Sigmoid colon (tissue), 7 donors: ENCODE data around the gene TCERG1L. TPM values are rescaled to one million over a fixed set of nuclear protein-coding genes. Genes with fewer than 3 reads are reported as not detected.

ENCODE experiments used
- DNase-seq: peaks from one replicate; pipeline ENCODE4 v3.0.0-alpha.2; 2019
- H3K27ac ChIP-seq, 4 donors: fragments of 200-600 bp; sonication (generic); one replicate each; pipeline ENCODE4 v1.5.1; 2016 to 2019; ENCODE audit warnings: mild to moderate bottlenecking in 1 of 4
- H3K27me3 ChIP-seq, 3 donors: fragments of 200-600 bp; sonication (generic); one replicate each; pipeline ENCODE4 v1.5.1; 2019; ENCODE audit warnings: mild to moderate bottlenecking in 1 of 3
- H3K36me3 ChIP-seq, 4 donors: fragments of 200-600 bp; sonication (generic); one replicate each; pipeline ENCODE4 v1.5.1; 2016 to 2019
- H3K4me1 ChIP-seq, 4 donors: fragments of 200-600 bp; sonication (generic); one replicate each; pipeline ENCODE4 v1.5.1; 2017 to 2019
- H3K4me3 ChIP-seq, 4 donors: fragments of 200-600 bp; sonication (generic); one replicate each; pipeline ENCODE4 v1.5.1; 2017 to 2019; ENCODE audit warnings: mild to moderate bottlenecking in 2 of 4, moderate library complexity in 1 of 4
- H3K9me3 ChIP-seq, 4 donors: fragments of 200-600 bp in 3 of 4; sonication (generic) in 3 of 4; one replicate each; pipeline versions ENCODE4 v1.5.1 to v1.6.1; 2013 to 2019
- CTCF ChIP-seq, 4 experiments: fragments of 450-650 bp in 3 of 4; fragments of 200-600 bp in 1 of 4; IDR thresholded peaks; one replicate each; pipeline ENCODE4 v1.5.1; 2016 to 2019; ENCODE audit warnings: antibody characterized with exemption in 4 of 4, mild to moderate bottlenecking in 3 of 4, moderate library complexity in 2 of 4
- EP300 ChIP-seq, 4 donors: sonication (generic); formaldehyde crosslinking; IDR thresholded peaks; one replicate each; pipeline ENCODE4 v1.6.1; 2017; ENCODE audit warnings: antibody characterized with exemption in 4 of 4
- POLR2A ChIP-seq, 2 donors: fragments of 450-650 bp; IDR thresholded peaks; one replicate each; pipeline ENCODE4 v1.6.1; 2016; ENCODE audit warnings: antibody characterized with exemption in 2 of 2, mild to moderate bottlenecking in 2 of 2, moderate library complexity in 2 of 2
- POLR2AphosphoS5 ChIP-seq, 4 donors: sonication (generic); formaldehyde crosslinking; IDR thresholded peaks; one replicate each; pipeline ENCODE4 v1.6.1; 2017; ENCODE audit warnings: antibody characterized with exemption in 4 of 4
- WGBS, 2 donors: extraction: QIAGEN DNeasy Blood & Tissue Kit; methylation state at CpG; one replicate each; pipeline ENCODE4 v1.1.7; 2013; 5-methylcytosine and 5-hydroxymethylcytosine counted together
- intact Hi-C: fragments of 100-400 bp; cut with DNase I; formaldehyde crosslinking; loops from one replicate; pipeline ENCODE4 v1.15.1; 2023
- polyA plus RNA-seq, 3 donors: library from polyadenylated mRNA; stranded (reverse); fragments of 200-250 nt; gene quantifications; one replicate each; pipeline ENCODE4 v1.2.3, GENCODE V29; 2013
- total RNA-seq, 4 donors: library from RNA; depleted of rRNA; stranded (reverse); fragments of >200 nt; gene quantifications; one replicate each; pipeline ENCODE4 v1.1.0, GENCODE V29; 2016
- donor health status: healthy with polysubstance abuse.
- donor health status: Bipolar disorder and iron deficiency.
- donor health status: healthy.

Gene TCERG1L
- total and polyA plus RNA-seq, 7 donors: under 0.01 to 0.55 (median 0.10) TPM; not detected in 4

- TF ChIP-seq EP300 (IDR thresholded peaks at IDR 0.05) (no peak), CTCF (IDR thresholded peaks at IDR 0.05) (no peak), POLR2AphosphoS5 (IDR thresholded peaks at IDR 0.05) (no peak), POLR2A (IDR thresholded peaks at IDR 0.05) (no peak)
- 82 to 89% methylated on average over 17 of the region's 17 CpGs for WGBS, 2 donors
- H3K27me3 ChIP-seq: no peaks in the 10 kb centered on the region
- H3K4me3 ChIP-seq: no peak overlapping the region
- DNase-seq: peak; percentile 57
- no peak overlapping the region for H3K27ac ChIP-seq
- H3K9me3 ChIP-seq: no peaks in the 10 kb centered on the region
- intact Hi-C loops: no loop called here
- H3K4me1 ChIP-seq: no peaks in the 10 kb centered on the region
- H3K36me3 ChIP-seq: no peaks in the 10 kb centered on the region
Observed at GRCh38 chr10:131260452-131261211, 50.9 kb downstream of the TCERG1L start.

GRCh38 chr10:131260031-131260430 lies 51.5 kb downstream of the TCERG1L start:
- intact Hi-C loops: no loop called here
- Histone ChIP-seq H3K9me3 (no peaks in the 10 kb centered on the region), H3K4me1 (no peaks in the 10 kb centered on the region), H3K27ac (no peak overlapping the region), H3K36me3 (no peaks in the 10 kb centered on the region), H3K4me3 (no peak overlapping the region), H3K27me3 (no peaks in the 10 kb centered on the region)
- peak; percentile 50 for DNase-seq
- 93 to 94% methylated on average over 32 of the region's 32 CpGs for WGBS, 2 donors
- no peak for TF ChIP-seq POLR2A (IDR thresholded peaks at IDR 0.05)
- TF ChIP-seq CTCF (IDR thresholded peaks at IDR 0.05): no peak
- no peak for TF ChIP-seq POLR2AphosphoS5 (IDR thresholded peaks at IDR 0.05)
- TF ChIP-seq EP300 (IDR thresholded peaks at IDR 0.05): no peak

DNA sequence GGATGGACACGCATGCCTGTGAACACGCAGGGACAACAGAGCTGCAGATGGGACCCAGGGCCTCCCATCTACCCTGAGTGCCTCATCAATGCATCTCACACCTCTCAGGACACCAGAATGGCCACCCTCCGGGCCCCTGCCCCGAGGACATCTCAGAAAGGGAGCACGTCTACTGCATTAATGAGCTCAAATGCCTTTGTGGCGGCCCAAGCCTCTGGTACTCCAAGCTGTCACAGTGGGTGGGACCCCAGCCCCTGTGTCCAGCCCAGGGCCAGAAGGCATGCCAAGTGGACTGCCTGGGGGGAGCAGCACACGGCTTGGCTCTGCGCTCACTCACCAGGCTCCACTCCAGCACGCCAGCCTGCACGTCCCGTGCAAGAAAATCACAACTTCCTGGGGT lies 52.0 kb downstream of the TCERG1L start:
- Histone ChIP-seq H3K9me3 (no peaks in the 10 kb centered on the region), H3K4me1 (no peaks in the 10 kb centered on the region), H3K27ac (no peak overlapping the region), H3K4me3 (no peak overlapping the region), H3K36me3 (no peaks in the 10 kb centered on the region), H3K27me3 (no peaks in the 10 kb centered on the region)
- intact Hi-C loops: no loop called here
- no peak for TF ChIP-seq POLR2AphosphoS5 (IDR thresholded peaks at IDR 0.05)
- no peak for TF ChIP-seq CTCF (IDR thresholded peaks at IDR 0.05)
- no peak for TF ChIP-seq EP300 (IDR thresholded peaks at IDR 0.05)
- no peak for TF ChIP-seq POLR2A (IDR thresholded peaks at IDR 0.05)
- DNase-seq: no peak
- 86 to 87% methylated on average over 11 of the region's 11 CpGs for WGBS, 2 donors

GRCh38 chr10:131258256-131258655 lies 53.3 kb downstream of the TCERG1L start:
- TF ChIP-seq POLR2A (IDR thresholded peaks at IDR 0.05) (no peak), POLR2AphosphoS5 (IDR thresholded peaks at IDR 0.05) (no peak), CTCF (IDR thresholded peaks at IDR 0.05) (no peak), EP300 (IDR thresholded peaks at IDR 0.05) (no peak)
- intact Hi-C loops: no loop called here
- Histone ChIP-seq H3K36me3 (no peaks in the 10 kb centered on the region), H3K4me1 (no peaks in the 10 kb centered on the region), H3K4me3 (no peak overlapping the region), H3K9me3 (no peaks in the 10 kb centered on the region), H3K27ac (no peak overlapping the region), H3K27me3 (peaks cover 0 to 8% (median 0%) of the 10 kb centered on the region in 3 donors)
- no peak for DNase-seq
- 83 to 94% methylated on average over 9 of the region's 9 CpGs for whole genome bisulfite sequencing, 2 donors
